GM12878 (cell line): ENCODE results near the gene ADCY9. TPM values are rescaled to one million over a fixed set of nuclear protein-coding genes. Genes with fewer than 3 reads are reported as not detected.

ENCODE experiments used
- ATAC-seq: fragments of 200-7000 bp; cut with Tn5 transposase; 3 replicates; pipeline ENCODE4 v1.9.1; 2020; ENCODE audit warnings: mild to moderate bottlenecking, moderate library complexity
- BruUV-seq: library from RNA; stranded (reverse); fragments of 400-500 nt; replicated peaks from 2 replicates; lab custom pipeline; 2021; lab: Mats Ljungman, UMichigan
- CTCF ChIA-PET: fragments of 300-600 bp; sonication (Branson Sonifier 250); formaldehyde crosslinking; extraction: SDS; loops from one replicate; lab custom pipeline; 2021; ENCODE audit warnings: inconsistent platforms; lab: Yijun Ruan, JAX
- POLR2A ChIA-PET: fragments of 350-600 bp; formaldehyde crosslinking; extraction: SDS; loops from one replicate; lab custom pipeline; 2021; ENCODE audit warnings: inconsistent platforms; lab: Charles Lee
- RAD21 ChIA-PET: fragments of 300-600 bp; sonication (Branson Sonifier 250); formaldehyde crosslinking; loops from one replicate; lab custom pipeline; 2023; ENCODE audit warnings: antibody characterized with exemption; ENCODE audit not compliant: unreplicated experiment; lab: Charles Lee
- SMC1A ChIA-PET: fragments of 300-600 bp; sonication (Branson Sonifier 250); formaldehyde crosslinking; loops from one replicate; lab custom pipeline; 2023; ENCODE audit not compliant: unreplicated experiment, uncharacterized antibody; lab: Charles Lee
- DNase-seq: peaks from one replicate; pipeline ENCODE4 v3.0.0-alpha.2; 2011; ENCODE audit warnings: low read depth, low spot score
- FAIRE-seq: peaks from 3 replicates; lab custom pipeline; 2011; peaks lifted over from hg19 to GRCh38; lab: Jason Lieb, UNC
- H2AFZ ChIP-seq: 2 replicates; pipeline ENCODE4 v1.6.0; 2011; ENCODE audit warnings: low read depth, low read length, control low read depth; ENCODE audit not compliant: control insufficient read depth
- H3K27ac ChIP-seq: 2 replicates; pipeline ENCODE4 v1.5.1; 2011; ENCODE audit warnings: control low read depth; ENCODE audit not compliant: control insufficient read depth, insufficient read depth
- H3K27me3 ChIP-seq, 2 experiments: replicated peaks in 1 of 2; 2 replicates each; pipeline versions ENCODE4 v1.6.0 to v1.6.1; 2011; ENCODE audit warnings: low read length in 1 of 2; ENCODE audit not compliant: control insufficient read depth in 2 of 2, insufficient read depth in 2 of 2
- H3K36me3 ChIP-seq, 2 experiments: 2 replicates each; pipeline ENCODE4 v1.5.1; 2011; ENCODE audit warnings: low read length in 1 of 2; ENCODE audit not compliant: control insufficient read depth in 2 of 2, insufficient read depth in 2 of 2
- H3K4me1 ChIP-seq: 2 replicates; pipeline ENCODE4 v1.6.1; 2011; ENCODE audit warnings: mild to moderate bottlenecking, low read length, moderate library complexity, mixed read lengths; ENCODE audit not compliant: control insufficient read depth, insufficient read depth
- H3K4me2 ChIP-seq: 2 replicates; pipeline ENCODE4 v1.6.0; 2011; ENCODE audit warnings: control low read depth; ENCODE audit not compliant: control insufficient read depth, insufficient read depth
- H3K4me3 ChIP-seq: fragments of 200-600 bp; sonication (generic); 2 replicates; pipeline ENCODE4 v1.5.1; 2016
- H3K79me2 ChIP-seq: 2 replicates; pipeline ENCODE4 v1.6.0; 2011; ENCODE audit warnings: low read length; ENCODE audit not compliant: control insufficient read depth, insufficient read depth
- H3K9ac ChIP-seq: 2 replicates; pipeline ENCODE4 v1.8.0; 2011; ENCODE audit warnings: low read length, control low read depth, mixed read lengths; ENCODE audit not compliant: control insufficient read depth, insufficient read depth
- H3K9me3 ChIP-seq: replicated peaks from 3 replicates; pipeline ENCODE4 v1.5.1; 2011; ENCODE audit warnings: mild to moderate bottlenecking, low read length; ENCODE audit not compliant: control insufficient read depth, insufficient read depth
- H4K20me1 ChIP-seq: 2 replicates; pipeline ENCODE4 v1.6.0; 2011; ENCODE audit not compliant: control insufficient read depth, insufficient read depth
- E4F1 ChIP-seq: fragments of 450-650 bp; IDR thresholded peaks from 2 replicates; pipeline ENCODE4 v1.6.1; 2018; ENCODE audit warnings: borderline replicate concordance, mild to moderate bottlenecking; ENCODE audit not compliant: partially characterized antibody
- EP300 ChIP-seq, 2 experiments: fragments of 150-350 bp in 1 of 2; IDR thresholded peaks; 2 replicates each; pipeline ENCODE4 v1.6.1; 2011 to 2012; ENCODE audit warnings: low read depth in 2 of 2, low read length in 2 of 2, borderline replicate concordance in 1 of 2, improper control_type of control experiment in 1 of 2, inconsistent platforms in 1 of 2; ENCODE audit not compliant: control insufficient read depth in 1 of 2
- HDGF ChIP-seq: fragments of 450-650 bp; IDR thresholded peaks from 2 replicates; pipeline ENCODE4 v1.6.1; 2016; ENCODE audit warnings: antibody characterized with exemption
- LARP7 ChIP-seq: fragments of 450-650 bp; IDR thresholded peaks from 2 replicates; pipeline ENCODE4 v1.6.1; 2017; ENCODE audit warnings: mild to moderate bottlenecking
- NKRF ChIP-seq: fragments of 450-650 bp; conservative IDR thresholded peaks from 2 replicates; pipeline ENCODE4 v1.6.1; 2017; ENCODE audit warnings: mild to moderate bottlenecking, moderate library complexity
- PAX8 ChIP-seq: fragments of 450-650 bp; IDR thresholded peaks from 2 replicates; pipeline ENCODE4 v1.6.1; 2017; ENCODE audit warnings: mild to moderate bottlenecking, moderate library complexity
- PBX3 ChIP-seq: IDR thresholded peaks from 2 replicates; pipeline ENCODE4 v1.6.1; 2011; ENCODE audit warnings: mild to moderate bottlenecking, low read depth, low read length, moderate library complexity; ENCODE audit not compliant: insufficient replicate concordance
- PKNOX1 ChIP-seq: fragments of 450-650 bp; IDR thresholded peaks from 2 replicates; pipeline ENCODE4 v1.6.1; 2016; ENCODE audit warnings: mild to moderate bottlenecking
- POU2F2 ChIP-seq: IDR thresholded peaks from 3 replicates; pipeline ENCODE4 v1.6.1; 2011; ENCODE audit warnings: low read depth, mild to moderate bottlenecking, low read length, borderline replicate concordance
- SIN3A ChIP-seq: IDR thresholded peaks from 2 replicates; pipeline ENCODE4 v1.6.1; 2012; ENCODE audit warnings: low read depth, low read length, improper control_type of control experiment
- TAF1 ChIP-seq: IDR thresholded peaks from 2 replicates; pipeline ENCODE4 v1.6.1; 2011; ENCODE audit warnings: mild to moderate bottlenecking, low read depth, low read length, borderline replicate concordance
- ZBTB4 ChIP-seq: fragments of 450-650 bp; formaldehyde crosslinking; IDR thresholded peaks from 2 replicates; pipeline ENCODE4 v1.4.0; 2022; ENCODE audit warnings: mild to moderate bottlenecking, moderate library complexity
- WGBS: methylation state at CpG from one replicate; pipeline ENCODE4 v1.1.6; 2016; ENCODE audit warnings: low lambda C conversion rate; ENCODE audit not compliant: insufficient replicate concordance, insufficient coverage; ENCODE audit errors: missing lambda C conversion rate; 5-methylcytosine and 5-hydroxymethylcytosine counted together
- in situ Hi-C: fragments of 300-500 bp; cut with MboI; formaldehyde crosslinking; loops from 9 replicates; pipeline ENCODE4 v1.14.3; 2018; ENCODE audit warnings: mixed read lengths
- intact Hi-C: fragments of 100-400 bp; cut with micrococcal nuclease; formaldehyde crosslinking; loops from one replicate; pipeline ENCODE4 v1.14.2; 2022; ENCODE audit not compliant: unreplicated experiment
- polyA plus RNA-seq, 11 experiments: library from polyadenylated mRNA; depleted of rRNA in 4 of 11; unstranded in 6 of 11; stranded (reverse) in 5 of 11; fragments of >200 nt; fragmentation: Nextera tagmentation in 4 of 11; fragmentation: Illumina TruSeq in 1 of 11; extraction: Ambion mirVana in 4 of 11; extraction: Trizol in 1 of 11; gene quantifications; 1 replicate in 1 of 11; 2 replicates in 10 of 11; pipeline versions ENCODE4 v1.2.1 to v1.2.3, GENCODE V29; 2011 to 2016; ENCODE audit warnings: inconsistent platforms in 2 of 11, missing spikeins in 2 of 11, low read depth in 1 of 11
- total RNA-seq, 4 experiments: library from RNA; depleted of rRNA in 3 of 4; stranded (reverse); fragments of >200 nt in 3 of 4; fragmentation: Illumina TruSeq in 1 of 4; extraction: Trizol in 1 of 4; gene quantifications; 2 replicates each; pipeline versions ENCODE4 v1.2.1 to v1.2.3, GENCODE V29; 2013 to 2021

Gene ADCY9
- total and polyA plus RNA-seq, 10 of the 15 experiments (the other 5 are each of a cell fraction or from before 2014, with no cell fraction given) = 0.09 to 0.41 (median 0.15) TPM; not detected in 3

GRCh38 chr16:4016005-4016352, 100.3 kb downstream of the ADCY9 start:
- intact Hi-C loops = no loop called here
- in situ Hi-C loops = no loop called here
- no peak for ATAC-seq
- Histone ChIP-seq H3K4me3 (no peak overlapping the region), H3K27ac (no peak overlapping the region), H3K4me1 (no peaks in the 10 kb centered on the region), H3K9ac (no peak overlapping the region), H3K9me3 (no peaks in the 10 kb centered on the region), H2AFZ (no peak overlapping the region), H3K36me3 (no peaks in the 10 kb centered on the region), H3K4me2 (no peak overlapping the region), H4K20me1 (no peaks in the 10 kb centered on the region), H3K79me2 (no peaks in the 10 kb centered on the region), H3K27me3 (no peaks in the 10 kb centered on the region; a peak in 1 of 4 replicates)
- no peak for FAIRE-seq
- BruUV-seq = no TSS peak
- RAD21 ChIA-PET = interaction anchor here (1.2 kb wide), 1 partner anchor 238 kb away, joined by 3 read pairs; no protein-coding TSS in a partner anchor
- POLR2A ChIA-PET = no interaction called here
- CTCF ChIA-PET = no interaction called here
- WGBS = 52% methylated on average over 3 of the region's 3 CpGs
- SMC1A ChIA-PET = interaction anchor here (0.5 to 0.9 kb wide), 2 partner anchors 9 to 37 kb away, joined by 3 read pairs; no protein-coding TSS in a partner anchor
- DNase-seq = no peak
- TF ChIP-seq PKNOX1 = no peak
- TF ChIP-seq ZBTB4 (CRISPR knock-in tag) = no peak
- no peak for TF ChIP-seq PBX3
- no peak for TF ChIP-seq NKRF
- no peak for TF ChIP-seq HDGF
- TF ChIP-seq TAF1 = no peak
- no peak for TF ChIP-seq LARP7
- no peak for TF ChIP-seq EP300 (IDR thresholded peaks at IDR 0.05; ENCODE audit: borderline replicate concordance in 1 of 2, control insufficient read depth in 1 of 2, low read depth in 2 of 2, low read length in 2 of 2)
- TF ChIP-seq PAX8 = no peak
- no peak for TF ChIP-seq E4F1
- no peak for TF ChIP-seq POU2F2
- no peak for TF ChIP-seq SIN3A
